SU-DHL-6 (cell line): ENCODE data around the gene AKR1B1.

Source experiments
- H2AFZ ChIP-seq: fragments of 200-600 bp; sonication (generic); 2 replicates; pipeline ENCODE4 v1.6.1; 2014; ENCODE audit warnings: low read depth, mild to moderate bottlenecking, moderate library complexity, mixed read lengths, antibody characterized with exemption, low read length; ENCODE audit not compliant: severe bottlenecking
- H3F3A ChIP-seq: fragments of 200-600 bp; shearing (Covaris generic); 2 replicates; pipeline ENCODE4 v1.6.0; 2016; ENCODE audit warnings: antibody characterized with exemption, mild to moderate bottlenecking; ENCODE audit not compliant: insufficient read depth
- H3K27ac ChIP-seq: fragments of 200-600 bp; sonication (generic); 2 replicates; pipeline ENCODE4 v1.5.1; 2016; ENCODE audit warnings: low read depth, mild to moderate bottlenecking, low read length, moderate library complexity, mixed read lengths
- H3K27me3 ChIP-seq: fragments of 200-600 bp; sonication (generic), shearing (Covaris generic); 2 replicates; pipeline ENCODE4 v1.6.0; 2014; ENCODE audit warnings: mild to moderate bottlenecking, low read length
- H3K36me3 ChIP-seq: fragments of 200-600 bp; sonication (generic); 2 replicates; pipeline ENCODE4 v1.6.1; 2014; ENCODE audit warnings: mild to moderate bottlenecking, low read length, mixed read lengths
- H3K4me2 ChIP-seq: fragments of 300-600, 200-600 bp; shearing (Covaris generic), sonication (generic); 2 replicates; pipeline ENCODE4 v1.6.0; 2014; ENCODE audit warnings: low read length, low read depth, mild to moderate bottlenecking; ENCODE audit not compliant: poor library complexity, severe bottlenecking
- H3K4me3 ChIP-seq: fragments of 200-600 bp; sonication (generic); 2 replicates; pipeline ENCODE4 v1.5.1; 2014; ENCODE audit warnings: antibody characterized with exemption, low read length, mild to moderate bottlenecking, mixed read lengths; ENCODE audit not compliant: insufficient read depth, poor library complexity, severe bottlenecking
- H3K79me2 ChIP-seq: fragments of 200-600 bp; sonication (generic); 2 replicates; pipeline ENCODE4 v1.6.1; 2014; ENCODE audit warnings: mild to moderate bottlenecking, low read length, moderate library complexity; ENCODE audit not compliant: insufficient read depth
- H3K9ac ChIP-seq: fragments of 200-600 bp; sonication (generic); 2 replicates; pipeline ENCODE4 v1.7.0; 2014; ENCODE audit warnings: mild to moderate bottlenecking, low read length
- H3K9me2 ChIP-seq: fragments of 200-600 bp; sonication (generic); replicated peaks from 2 replicates; pipeline ENCODE4 v1.6.1; 2014; ENCODE audit warnings: low read length; ENCODE audit not compliant: insufficient read depth
- H3K9me3 ChIP-seq: fragments of 200-600 bp; sonication (generic); 2 replicates; pipeline ENCODE4 v1.6.1; 2014; ENCODE audit warnings: low read length, mixed read lengths; ENCODE audit not compliant: insufficient read depth
- H4K20me1 ChIP-seq: fragments of 200-600 bp; sonication (generic); 2 replicates; pipeline ENCODE4 v1.6.1; 2014; ENCODE audit warnings: low read depth, mild to moderate bottlenecking, antibody characterized with exemption, low read length, moderate library complexity, mixed read lengths
- CTCF ChIP-seq: fragments of 200-600 bp; sonication (generic); IDR thresholded peaks from one replicate; pipeline ENCODE4 v1.5.1; 2017; ENCODE audit warnings: antibody characterized with exemption, mild to moderate bottlenecking, low read length, moderate library complexity; ENCODE audit not compliant: insufficient read depth, poor library complexity, severe bottlenecking
- EZH2phosphoT487 ChIP-seq: fragments of 200-600 bp; sonication (generic), shearing (Covaris generic); conservative IDR thresholded peaks from 2 replicates; pipeline ENCODE4 v1.6.1; 2018; ENCODE audit warnings: mild to moderate bottlenecking, antibody characterized with exemption, low read length, moderate library complexity, mixed read lengths

Gene AKR1B1

GRCh38 chr7:134448356-134449229, 10.3 kb downstream of the AKR1B1 start:
- Histone ChIP-seq H4K20me1 (no peaks in the 10 kb centered on the region), H3K27me3 (no peaks in the 10 kb centered on the region), H2AFZ (no peak overlapping the region), H3K9ac (no peak overlapping the region), H3K27ac (no peak overlapping the region), H3K9me2 (no peaks in the 10 kb centered on the region), H3K4me3 (no peak overlapping the region), H3K36me3 (peaks cover 3% of the 10 kb centered on the region; the same call in 1 of the 2 replicates), H3F3A (no peaks in the 10 kb centered on the region), H3K4me2 (no peak overlapping the region), H3K9me3 (no peaks in the 10 kb centered on the region), H3K79me2 (peaks cover 21% of the 10 kb centered on the region)
- TF ChIP-seq CTCF (no peak), EZH2phosphoT487 (no peak)

- peaks cover 3% of the 10 kb centered on the region; the same call in 1 of the 2 replicates for H3K36me3 ChIP-seq
- H3K9me3 ChIP-seq = no peaks in the 10 kb centered on the region
- TF ChIP-seq EZH2phosphoT487 (no peak), CTCF (no peak)
- no peaks in the 10 kb centered on the region for H3K9me2 ChIP-seq
- H3F3A ChIP-seq = no peaks in the 10 kb centered on the region
- H3K9ac ChIP-seq = no peak overlapping the region
- H3K27ac ChIP-seq = no peak overlapping the region
- no peak overlapping the region for H3K4me2 ChIP-seq
- H2AFZ ChIP-seq = no peak overlapping the region
- no peaks in the 10 kb centered on the region for H4K20me1 ChIP-seq
- peaks cover 10% of the 10 kb centered on the region; the same call in 1 of the 2 replicates for H3K79me2 ChIP-seq
- no peak overlapping the region for H3K4me3 ChIP-seq
- H3K27me3 ChIP-seq = no peaks in the 10 kb centered on the region
Observed at GRCh38 chr7:134447383-134447782, 11.5 kb downstream of the AKR1B1 start.

- Histone ChIP-seq H3K4me3 (no peak overlapping the region), H3K27ac (no peak overlapping the region), H2AFZ (no peak overlapping the region), H3K36me3 (peaks cover 3% of the 10 kb centered on the region; the same call in 1 of the 2 replicates), H4K20me1 (no peaks in the 10 kb centered on the region), H3K27me3 (no peaks in the 10 kb centered on the region), H3K9me3 (no peaks in the 10 kb centered on the region), H3K79me2 (peaks cover 6% of the 10 kb centered on the region; the same call in 1 of the 2 replicates), H3K9ac (no peak overlapping the region), H3F3A (no peaks in the 10 kb centered on the region), H3K4me2 (no peak overlapping the region), H3K9me2 (no peaks in the 10 kb centered on the region)
- TF ChIP-seq CTCF (no peak), EZH2phosphoT487 (no peak)
Observed at GRCh38 chr7:134446923-134447322, 12.0 kb downstream of the AKR1B1 start.
